HEK293 (cell line): Measurements from ENCODE around the gene CSNK2A3.

Source experiments
- CTCF ChIP-seq: fragments of 450-650 bp; formaldehyde crosslinking; IDR thresholded peaks from 2 replicates; pipeline ENCODE4 v1.5.1; 2016; ENCODE audit warnings: missing biosample characterization, missing genetic modification characterization
- KLF10 ChIP-seq: fragments of 450-650 bp; IDR thresholded peaks from 2 replicates; pipeline ENCODE4 v1.5.1; 2018; ENCODE audit warnings: missing biosample characterization, mild to moderate bottlenecking, missing genetic modification characterization
- KLF9 ChIP-seq: fragments of 450-650 bp; formaldehyde crosslinking; IDR thresholded peaks from 2 replicates; pipeline ENCODE4 v1.5.1; 2016; ENCODE audit warnings: missing biosample characterization, missing genetic modification characterization, low read depth
- MEIS1 ChIP-seq: sonication (generic); formaldehyde crosslinking; IDR thresholded peaks from 2 replicates; pipeline ENCODE4 v1.8.1; 2022; ENCODE audit warnings: missing genetic modification reagents, mild to moderate bottlenecking, borderline replicate concordance
- REST ChIP-seq: fragments of 450-650 bp; formaldehyde crosslinking; IDR thresholded peaks from 2 replicates; pipeline ENCODE4 v1.5.1; 2016; ENCODE audit warnings: missing biosample characterization, missing genetic modification characterization
- SP3 ChIP-seq: fragments of 450-650 bp; formaldehyde crosslinking; IDR thresholded peaks from 2 replicates; pipeline ENCODE4 v1.5.1; 2016; ENCODE audit warnings: missing biosample characterization, missing genetic modification characterization
- ZBTB26 ChIP-seq: fragments of 450-650 bp; formaldehyde crosslinking; optimal IDR thresholded peaks from 2 replicates; pipeline ENCODE3; 2016; ENCODE audit warnings: missing biosample characterization, mild to moderate bottlenecking, missing genetic modification characterization
- ZEB2 ChIP-seq: fragments of 450-650 bp; formaldehyde crosslinking; IDR thresholded peaks from 2 replicates; pipeline ENCODE4 v1.5.1; 2016; ENCODE audit warnings: missing biosample characterization, missing genetic modification characterization
- ZNF10 ChIP-seq: fragments of 450-650 bp; formaldehyde crosslinking; IDR thresholded peaks from 2 replicates; pipeline ENCODE4 v1.5.1; 2017; ENCODE audit warnings: missing biosample characterization, missing genetic modification characterization
- ZNF138 ChIP-seq: fragments of 450-650 bp; formaldehyde crosslinking; IDR thresholded peaks from 2 replicates; pipeline ENCODE4 v1.5.1; 2016; ENCODE audit warnings: missing biosample characterization, missing genetic modification characterization, borderline replicate concordance
- ZNF704 ChIP-seq: fragments of 450-650 bp; formaldehyde crosslinking; IDR thresholded peaks from 2 replicates; pipeline ENCODE4 v1.5.1; 2016; ENCODE audit warnings: missing biosample characterization, missing genetic modification characterization
- ZNF792 ChIP-seq: fragments of 450-650 bp; formaldehyde crosslinking; IDR thresholded peaks from 2 replicates; pipeline ENCODE4 v1.5.1; 2016; ENCODE audit warnings: missing biosample characterization, missing genetic modification characterization

GRCh38 chr11:11391796-11392463 lies 38.9 kb upstream of the CSNK2A3 start:
- TF ChIP-seq ZNF704 (tag by site-specific recombination) (no peak), SP3 (no peak), KLF10 (tag by site-specific recombination) (no peak), ZNF138 (tag by site-specific recombination) (no peak), ZEB2 (tag by site-specific recombination) (no peak), ZBTB26 (tag by site-specific recombination) (no peak), ZNF792 (tag by site-specific recombination) (no peak), CTCF (tag by site-specific recombination) (no peak), MEIS1 (no peak), ZNF10 (tag by site-specific recombination) (no peak), REST (tag by site-specific recombination) (no peak), KLF9 (tag by site-specific recombination) (no peak)
